ENCODE results near the gene LAMA3. TPM values are rescaled to one million over a fixed set of nuclear protein-coding genes. Genes with fewer than 3 reads are reported as not detected.

LAMA3 gene
- total RNA-seq, 1 donor from 2014 or later, result 1.9 TPM

GRCh38 chr18:23906658-23907057 lies 217.4 kb downstream of the LAMA3 start:
- DNase-seq (ENCODE audit: low spot score), result no peak
- Mint-ChIP-seq H3K9me3 (ENCODE audit: low read depth) (no peaks in the 10 kb centered on the region), H3K27ac (ENCODE audit: unreplicated experiment) (no peak overlapping the region), H3K4me3 (ENCODE audit: unreplicated experiment) (no peak overlapping the region), H3K36me3 (ENCODE audit: low read depth) (no peaks in the 10 kb centered on the region), H3K27me3 (ENCODE audit: low read depth) (no peaks in the 10 kb centered on the region), H3K4me1 (ENCODE audit: low read depth) (no peaks in the 10 kb centered on the region)
- no peak for TF ChIP-seq CTCF (IDR thresholded peaks at IDR 0.05)

- TF ChIP-seq CTCF (IDR thresholded peaks at IDR 0.05), result no peak
- Mint-ChIP-seq H3K27ac (ENCODE audit: unreplicated experiment) (no peak overlapping the region), H3K27me3 (ENCODE audit: low read depth) (no peaks in the 10 kb centered on the region), H3K4me1 (ENCODE audit: low read depth) (no peaks in the 10 kb centered on the region), H3K36me3 (ENCODE audit: low read depth) (no peaks in the 10 kb centered on the region), H3K4me3 (ENCODE audit: unreplicated experiment) (no peak overlapping the region), H3K9me3 (ENCODE audit: low read depth) (no peaks in the 10 kb centered on the region)
- DNase-seq (ENCODE audit: low spot score), result no peak
Observed at GRCh38 chr18:23908827-23909226, 219.6 kb downstream of the LAMA3 start.

- TF ChIP-seq CTCF (IDR thresholded peaks at IDR 0.05), result no peak
- Mint-ChIP-seq H3K27me3 (ENCODE audit: low read depth) (no peaks in the 10 kb centered on the region), H3K4me3 (ENCODE audit: unreplicated experiment) (no peak overlapping the region), H3K9me3 (ENCODE audit: low read depth) (no peaks in the 10 kb centered on the region), H3K36me3 (ENCODE audit: low read depth) (no peaks in the 10 kb centered on the region), H3K4me1 (ENCODE audit: low read depth) (no peaks in the 10 kb centered on the region), H3K27ac (ENCODE audit: unreplicated experiment) (no peak overlapping the region)
- DNase-seq (ENCODE audit: low spot score), result no peak
Observed at GRCh38 chr18:23910032-23910431, 220.8 kb downstream of the LAMA3 start.

- no peak for DNase-seq (ENCODE audit: low spot score)
- Mint-ChIP-seq H3K9me3 (ENCODE audit: low read depth) (no peaks in the 10 kb centered on the region), H3K27me3 (ENCODE audit: low read depth) (no peaks in the 10 kb centered on the region), H3K27ac (ENCODE audit: unreplicated experiment) (no peak overlapping the region), H3K4me1 (ENCODE audit: low read depth) (no peaks in the 10 kb centered on the region), H3K36me3 (ENCODE audit: low read depth) (no peaks in the 10 kb centered on the region), H3K4me3 (ENCODE audit: unreplicated experiment) (no peak overlapping the region)
- no peak for TF ChIP-seq CTCF (IDR thresholded peaks at IDR 0.05)
Observed at GRCh38 chr18:23912356-23912755, 223.1 kb downstream of the LAMA3 start.

GRCh38 chr18:23916338-23916737 lies 227.1 kb downstream of the LAMA3 start:
- Mint-ChIP-seq H3K27ac (ENCODE audit: unreplicated experiment) (no peak overlapping the region), H3K36me3 (ENCODE audit: low read depth) (no peaks in the 10 kb centered on the region), H3K9me3 (ENCODE audit: low read depth) (no peaks in the 10 kb centered on the region), H3K4me3 (ENCODE audit: unreplicated experiment) (no peak overlapping the region), H3K27me3 (ENCODE audit: low read depth) (peaks cover 16% of the 10 kb centered on the region), H3K4me1 (ENCODE audit: low read depth) (no peaks in the 10 kb centered on the region)
- DNase-seq (ENCODE audit: low spot score), result no peak
- TF ChIP-seq CTCF (IDR thresholded peaks at IDR 0.05), result no peak

All from chondrocyte (in vitro differentiated cells).